GM19397 (cell line): ENCODE measurements around the gene DNA2.
A peak's percentile ranks its signal among the peaks of the same experiment; 100 is the strongest.

ENCODE experiments used
- ATAC-seq: cut with Tn5 transposase; IDR thresholded peaks from one replicate; pipeline ENCODE4 v1.9.1; 2021; ENCODE audit warnings: mild to moderate bottlenecking, moderate library complexity; ENCODE audit not compliant: unreplicated experiment

DNA2 gene

GRCh38 chr10:68446179-68446578, 25.6 kb downstream of the DNA2 start:
- no peak for ATAC-seq

GRCh38 chr10:68442971-68443370, 28.8 kb downstream of the DNA2 start:
- no peak for ATAC-seq

GRCh38 chr10:68440898-68441297, 30.9 kb downstream of the DNA2 start:
- ATAC-seq: no peak

GRCh38 chr10:68435803-68436202, 36.0 kb downstream of the DNA2 start:
- no peak for ATAC-seq

GRCh38 chr10:68434657-68435056, 37.1 kb downstream of the DNA2 start:
- ATAC-seq: no peak

GRCh38 chr10:68428396-68429104, 43.2 kb downstream of the DNA2 start:
- no peak for ATAC-seq

GRCh38 chr10:68424454-68425014, 47.2 kb downstream of the DNA2 start:
- no peak for ATAC-seq

DNA sequence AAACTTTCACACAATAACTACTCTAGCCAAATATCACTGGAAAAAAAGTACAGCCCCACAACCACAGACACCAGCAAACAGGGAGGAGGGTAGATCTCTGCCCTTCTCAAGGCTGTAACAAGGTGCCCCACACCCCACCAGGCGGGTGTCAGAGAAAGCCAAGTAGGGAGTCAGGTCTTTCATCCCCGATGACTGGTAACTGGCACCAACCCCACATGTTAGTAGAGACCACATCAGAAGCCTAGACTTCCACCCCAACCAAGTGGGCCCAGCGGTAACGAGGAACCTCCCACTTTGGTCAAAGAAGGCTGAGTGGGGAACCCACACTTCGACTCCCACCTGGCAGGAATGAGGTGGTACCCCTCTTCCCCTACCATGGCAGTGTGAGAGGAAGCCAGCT, 48.3 kb downstream of the DNA2 start:
- ATAC-seq: no peak

GRCh38 chr10:68419376-68419775, 52.4 kb downstream of the DNA2 start:
- no peak for ATAC-seq

DNA sequence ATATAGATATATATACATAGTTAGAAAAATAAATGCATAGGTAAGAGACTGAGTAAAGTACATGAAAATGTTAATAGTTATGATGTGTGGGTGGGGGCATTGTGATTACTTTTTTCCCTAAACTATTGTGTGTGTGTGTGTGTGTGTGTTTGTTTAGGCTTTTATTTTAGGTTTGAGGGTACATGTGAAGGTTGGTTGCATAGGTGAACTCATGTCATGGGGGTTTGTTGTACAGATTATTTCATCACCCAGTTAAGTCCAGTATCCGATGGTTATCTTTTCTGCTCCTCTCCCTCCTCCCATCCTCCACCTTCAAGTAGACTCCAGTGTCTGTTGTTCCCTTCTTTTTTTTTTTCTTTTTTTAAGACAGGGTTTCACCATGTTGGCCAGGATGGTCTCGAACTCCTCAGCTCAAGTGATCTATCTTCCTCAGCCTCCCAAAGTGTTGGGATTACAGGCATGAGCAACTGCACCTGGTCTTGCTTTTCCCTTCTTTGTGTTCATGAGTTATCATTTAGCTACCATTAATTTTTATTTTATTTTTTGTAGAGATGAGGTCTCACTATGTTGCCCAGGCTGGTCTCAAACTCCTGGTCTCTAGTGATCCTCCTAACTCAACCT, 62.8 kb downstream of the DNA2 start:
- ATAC-seq: no peak

- ATAC-seq: peak; percentile 98
Observed at GRCh38 chr10:68406815-68407548, 64.8 kb downstream of the DNA2 start, which contains the start of gene RUFY2. TSS of gene RUFY2 (minus strand) at chr10:68407277. CDS start at chr10:68407189, 88 bp downstream.

DNA sequence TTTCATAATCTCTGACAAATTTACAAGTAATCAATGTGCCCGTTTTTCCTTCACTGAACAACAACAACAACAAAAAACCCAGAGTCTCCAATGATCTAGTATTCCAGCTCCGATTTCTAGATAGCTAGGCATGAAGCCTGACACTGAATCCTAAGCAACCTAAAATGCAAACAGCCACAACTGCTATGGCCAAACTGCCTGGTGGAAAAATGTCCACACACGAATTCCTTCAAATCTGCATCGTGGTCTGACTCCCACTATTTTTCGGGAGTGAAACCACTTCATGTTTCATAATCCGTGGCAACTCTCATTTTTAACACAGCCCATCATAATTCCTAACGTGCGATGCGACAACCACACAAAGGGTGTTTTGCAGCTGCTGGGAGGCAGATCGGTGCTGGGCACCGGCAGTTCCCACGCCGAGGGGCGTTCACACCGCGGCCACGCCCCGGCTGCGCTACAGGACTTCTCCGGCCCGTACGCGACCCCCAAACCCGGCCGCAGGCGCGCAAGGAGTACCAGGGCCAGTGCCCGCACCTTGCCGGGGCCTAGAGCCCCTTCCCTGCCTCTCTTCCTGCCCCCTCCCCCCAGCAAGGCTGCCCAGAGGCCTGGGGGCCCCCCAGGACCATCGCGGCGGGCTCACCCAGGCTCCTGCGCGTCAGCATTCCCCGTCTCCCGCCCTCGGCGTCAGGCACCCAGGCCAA, 65.5 kb downstream of the DNA2 start:
- ATAC-seq: peak; percentile 36

DNA sequence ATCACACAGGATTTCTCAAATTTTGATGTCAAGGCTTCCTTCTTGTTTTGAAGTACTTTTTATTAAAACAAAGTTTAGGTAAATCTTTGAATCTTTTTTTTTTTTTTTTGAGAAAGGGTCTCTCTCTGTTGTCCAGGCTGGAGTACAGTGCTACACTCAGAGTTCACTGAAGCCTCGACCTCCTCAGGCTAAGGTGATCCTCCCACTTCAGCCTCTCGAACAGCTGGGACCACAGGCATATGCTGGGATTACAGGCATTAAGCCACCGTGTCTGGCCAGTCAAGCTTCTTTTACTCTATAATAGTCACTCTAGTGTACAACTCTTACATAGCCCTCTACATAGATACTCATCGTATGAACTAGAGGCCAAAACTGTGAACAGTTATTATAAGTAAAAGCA, 68.1 kb downstream of the DNA2 start:
- ATAC-seq: no peak

GRCh38 chr10:68402276-68402675, 69.5 kb downstream of the DNA2 start:
- no peak for ATAC-seq

DNA sequence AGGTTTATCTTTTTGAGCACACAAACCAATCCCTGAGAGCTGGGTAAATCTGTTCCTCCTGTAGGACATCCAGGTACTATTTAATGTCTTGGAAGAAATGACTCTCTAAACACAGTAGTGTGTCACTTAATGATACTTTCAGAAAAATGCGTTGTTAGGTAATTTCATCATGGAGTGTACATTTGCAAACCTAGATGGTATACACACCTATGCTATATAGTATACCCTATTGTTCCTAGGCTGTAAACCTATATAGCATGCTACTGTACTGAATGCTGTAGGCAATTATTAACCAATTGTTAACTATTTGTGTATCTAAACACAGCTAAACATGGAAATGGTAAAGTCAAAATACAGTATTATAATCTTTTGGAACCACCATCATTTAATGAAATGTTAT, 74.8 kb downstream of the DNA2 start:
- ATAC-seq: no peak

DNA sequence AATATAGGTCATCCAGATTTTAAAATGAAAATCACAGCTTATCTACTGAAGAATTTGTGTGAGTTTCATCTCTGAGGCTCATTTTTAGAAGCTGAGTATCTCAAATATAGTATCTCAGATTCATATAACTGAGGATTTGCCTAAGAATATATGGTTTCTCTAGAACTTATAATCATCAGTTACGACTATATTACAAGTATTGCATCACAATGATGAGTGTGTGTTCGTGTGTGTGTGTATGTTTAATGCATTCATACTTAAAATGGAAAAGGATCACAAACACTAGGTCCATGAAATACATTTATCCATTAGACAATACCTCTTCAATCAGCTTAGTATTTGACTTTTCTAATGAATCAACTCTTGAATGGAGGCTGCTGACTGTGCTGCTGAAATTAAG, 86.0 kb downstream of the DNA2 start:
- no peak for ATAC-seq

DNA sequence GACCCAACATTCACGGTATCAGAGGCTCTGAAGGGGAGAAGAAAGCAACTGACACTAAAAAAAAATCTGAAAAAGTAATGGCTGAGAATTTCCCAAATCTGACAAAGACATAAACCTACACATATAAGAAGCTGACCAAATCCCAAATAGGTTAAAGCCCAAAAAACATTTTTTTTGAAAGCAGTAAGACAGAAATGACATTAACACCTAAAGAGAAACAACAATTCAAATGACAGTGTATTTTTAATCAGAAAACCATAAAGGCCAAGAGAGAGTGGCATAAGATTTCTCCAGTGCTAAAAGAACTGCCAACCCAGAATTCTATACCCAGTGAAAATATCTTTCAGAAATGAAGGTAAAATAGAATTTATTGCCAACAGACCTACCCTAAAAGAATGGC, 100.2 kb downstream of the DNA2 start:
- ATAC-seq: no peak

DNA sequence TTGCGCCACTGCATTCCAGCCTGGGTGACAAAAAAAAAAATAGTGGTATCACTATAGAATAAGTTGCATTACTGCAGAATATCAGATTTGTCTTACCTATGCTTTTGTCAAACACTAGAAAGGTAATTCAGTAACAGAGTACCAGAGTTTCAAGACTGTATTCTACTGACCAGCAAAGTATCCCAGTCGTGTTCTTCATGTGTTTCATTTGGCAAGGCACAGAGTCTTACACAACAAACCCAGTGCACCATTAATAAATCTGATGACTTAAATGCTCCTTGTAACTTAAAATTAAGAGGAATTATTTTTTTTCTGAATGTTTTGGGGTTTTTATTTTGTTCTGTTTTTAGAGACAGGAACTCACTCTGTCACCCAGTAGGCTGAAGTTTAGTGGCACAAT, 104.7 kb downstream of the DNA2 start:
- no peak for ATAC-seq

DNA sequence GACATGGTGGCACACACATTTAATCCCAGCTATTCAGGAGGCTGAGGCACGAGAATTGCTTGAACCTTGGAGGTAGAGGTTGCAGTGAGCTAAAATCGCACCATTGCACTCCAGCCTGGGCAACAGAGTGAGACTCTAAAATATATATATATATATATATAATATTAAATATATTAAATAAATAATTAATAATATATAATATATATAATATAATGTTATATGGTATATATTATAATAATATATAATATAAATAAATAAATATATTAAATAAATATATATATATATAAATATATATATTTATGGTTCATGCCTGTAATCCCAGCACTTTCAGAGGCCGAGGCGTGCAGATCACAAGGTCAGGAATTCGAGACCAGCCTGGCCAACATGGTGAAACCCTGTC, 105.2 kb downstream of the DNA2 start:
- no peak for ATAC-seq

- no peak for ATAC-seq
Observed at GRCh38 chr10:68365611-68366010, 106.2 kb downstream of the DNA2 start.
